Brain pericyte (primary cell): ENCODE measurements around the gene C7orf57.

ENCODE experiments used
- DNase-seq: peaks from one replicate; pipeline ENCODE4 v3.0.0-alpha.2; 2012; ENCODE audit warnings: low read depth, low spot score

The C7orf57 gene

DNA sequence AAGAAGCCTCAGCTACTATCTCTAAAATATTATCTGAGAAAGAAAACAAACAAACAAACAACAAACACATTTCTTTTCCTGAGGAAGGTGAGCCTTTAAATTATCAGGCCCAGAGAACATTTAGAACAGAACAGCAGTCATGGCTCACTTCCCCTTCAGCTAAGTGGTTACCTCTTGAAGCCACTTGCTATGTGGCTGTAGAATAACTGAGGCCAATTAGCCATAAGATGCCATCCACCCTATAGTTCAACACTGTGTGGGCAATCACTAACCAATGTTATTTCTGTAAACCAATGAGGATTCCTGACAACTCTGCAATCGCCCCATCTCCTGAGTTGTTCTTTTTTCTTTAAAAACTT lies 50.1 kb downstream of the C7orf57 start:
- DNase-seq: no peak

DNA sequence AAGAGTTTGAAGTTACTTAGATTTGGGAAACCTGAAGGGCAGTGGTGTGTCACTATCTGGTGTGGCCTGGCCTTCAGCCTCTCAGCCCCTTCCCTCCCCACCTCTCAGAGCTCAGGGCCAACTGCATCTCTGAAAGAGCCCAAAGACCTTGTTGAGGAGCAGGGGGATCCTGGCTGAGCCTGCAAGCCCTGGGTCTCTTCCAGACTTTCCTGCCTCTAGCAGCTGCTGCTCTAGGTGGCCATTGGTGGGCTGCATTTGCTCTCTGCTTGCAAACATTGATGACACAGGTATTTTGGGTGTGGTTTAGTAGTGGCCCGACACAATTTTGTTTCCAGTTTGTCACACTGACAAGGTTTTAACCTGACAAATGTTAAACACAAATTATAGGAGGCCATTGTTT lies 50.6 kb downstream of the C7orf57 start:
- no peak for DNase-seq

DNA sequence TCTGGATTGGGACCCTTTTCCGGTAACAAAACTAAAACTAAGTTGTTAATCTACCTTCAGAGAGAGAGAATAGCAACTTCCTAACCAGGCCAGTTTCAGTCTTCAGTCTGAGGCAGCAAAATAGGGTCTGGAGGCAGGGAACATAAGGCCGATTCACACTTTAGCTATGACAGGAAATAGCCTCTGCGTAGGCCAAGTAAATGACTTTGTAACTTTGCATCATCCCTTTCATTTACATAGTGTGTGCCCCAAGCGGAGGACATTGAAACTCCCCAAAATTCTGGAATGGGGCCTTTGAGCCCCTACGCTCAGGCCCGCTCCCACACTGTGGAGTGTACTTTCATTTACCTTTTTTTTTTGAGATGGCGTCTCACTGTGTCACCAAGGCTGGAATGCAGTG lies 52.0 kb downstream of the C7orf57 start:
- no peak for DNase-seq

DNA sequence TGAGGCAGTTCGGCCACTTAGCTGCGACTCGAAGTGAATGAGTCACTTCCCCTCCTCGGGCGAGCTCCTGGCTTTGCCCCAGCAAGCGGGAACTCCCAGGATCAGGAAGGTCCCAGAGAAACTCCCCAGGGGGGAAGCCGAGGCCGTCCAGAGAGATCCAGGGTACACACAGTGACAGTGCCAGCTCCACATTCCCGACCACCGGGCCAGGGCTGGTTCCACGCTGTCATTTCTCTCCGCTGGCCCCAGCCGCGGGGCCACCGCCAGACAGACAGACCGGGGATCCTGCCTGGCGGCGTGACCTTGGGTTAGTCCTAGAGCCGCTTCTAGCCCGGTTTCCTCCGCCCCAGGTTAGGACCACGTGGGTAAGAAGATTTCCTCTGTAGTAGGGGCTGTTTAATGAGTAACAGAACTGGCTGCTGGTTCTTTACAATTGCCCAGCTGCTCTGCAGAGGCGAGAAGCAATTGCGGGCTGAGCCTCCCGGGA lies 53.3 kb downstream of the C7orf57 start:
- DNase-seq: peak; percentile 67

DNA sequence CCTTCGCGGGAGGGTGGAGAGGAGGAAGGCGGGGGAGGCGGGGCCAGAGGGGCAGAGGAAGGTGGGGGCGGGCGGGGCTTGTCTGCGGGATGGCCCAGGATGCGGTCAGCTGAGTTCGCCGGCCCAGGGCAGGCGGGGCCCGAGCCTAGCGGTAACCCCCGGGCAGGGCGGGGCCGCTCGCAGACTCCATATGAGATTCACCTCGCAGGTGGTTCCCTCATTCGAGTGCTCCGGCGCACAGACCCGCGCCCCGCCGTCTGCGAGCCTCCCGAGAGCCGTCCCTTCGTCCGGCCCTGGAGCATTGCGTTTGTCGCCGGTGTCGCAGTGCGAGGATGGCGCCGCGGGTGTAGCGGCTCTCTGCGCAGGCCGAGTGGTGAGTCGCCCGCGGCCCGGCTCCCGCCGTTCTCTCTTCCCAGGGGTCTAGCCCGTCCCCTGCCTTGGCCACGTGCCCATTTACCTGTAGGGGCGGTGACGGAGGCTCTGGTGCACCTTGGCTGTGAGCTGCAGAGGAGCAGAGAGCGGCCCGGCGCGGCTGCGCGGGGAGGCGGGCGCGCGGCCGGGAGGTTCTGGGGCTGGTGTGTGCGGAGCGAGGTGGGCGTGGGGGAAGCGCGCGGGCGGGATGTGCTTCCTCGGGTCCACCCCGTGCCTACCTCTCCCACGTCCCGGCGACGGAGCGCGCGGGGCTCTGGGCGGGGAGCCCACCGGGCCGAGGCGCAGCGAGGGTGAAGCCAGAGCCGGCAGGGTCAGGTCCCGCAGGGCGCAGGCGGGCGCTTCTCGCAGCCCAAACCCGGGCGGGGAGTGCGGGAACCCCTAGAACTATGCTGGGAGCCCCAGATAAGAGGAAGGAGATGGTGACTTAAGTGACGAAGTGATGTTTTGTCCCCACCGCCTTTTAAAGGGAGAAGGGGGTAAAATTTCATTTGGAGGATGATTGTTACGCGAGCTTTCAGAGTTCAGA lies 54.0 kb downstream of the C7orf57 start, which contains the start of gene UPP1:
TSS of gene UPP1 (plus strand) at position 220 of the 958 bp plus-strand sequence. CDS start 5,519 bp downstream, outside the sequence.
- no peak for DNase-seq

DNA sequence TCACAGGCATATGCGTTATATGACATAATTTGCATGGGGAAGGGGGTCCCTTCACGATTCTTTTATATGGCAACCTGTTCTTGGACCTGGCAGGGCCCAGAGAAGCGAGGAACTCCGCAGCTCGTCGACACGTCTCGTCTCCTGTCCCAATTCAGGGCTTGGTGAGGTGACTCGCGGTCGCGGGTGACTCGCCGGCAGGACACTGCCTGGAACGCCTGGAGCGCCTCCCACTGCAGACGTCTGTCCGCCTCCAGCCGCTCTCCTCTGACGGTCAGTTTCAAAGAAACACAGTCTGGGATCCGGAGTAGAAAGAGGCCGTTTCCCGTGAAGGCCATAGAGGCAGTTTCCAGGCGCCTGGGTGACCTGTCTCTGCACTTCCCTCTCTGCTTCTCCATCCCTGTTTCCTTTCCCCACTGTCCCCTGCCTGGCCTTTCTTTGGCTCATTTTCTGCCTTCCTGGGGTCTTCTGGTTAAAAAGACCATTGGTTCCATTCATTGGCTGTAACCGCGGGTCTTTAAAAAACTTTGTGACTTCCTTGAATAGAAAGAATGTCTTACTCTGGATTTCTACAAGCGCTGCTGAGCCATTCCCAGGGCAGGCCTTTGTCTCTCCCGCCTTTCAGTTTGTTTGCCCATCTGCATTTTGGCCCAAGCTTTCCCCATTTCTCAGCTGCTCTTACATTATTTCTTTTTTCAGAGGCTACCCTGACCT lies 54.9 kb downstream of the C7orf57 start:
- no peak for DNase-seq

DNA sequence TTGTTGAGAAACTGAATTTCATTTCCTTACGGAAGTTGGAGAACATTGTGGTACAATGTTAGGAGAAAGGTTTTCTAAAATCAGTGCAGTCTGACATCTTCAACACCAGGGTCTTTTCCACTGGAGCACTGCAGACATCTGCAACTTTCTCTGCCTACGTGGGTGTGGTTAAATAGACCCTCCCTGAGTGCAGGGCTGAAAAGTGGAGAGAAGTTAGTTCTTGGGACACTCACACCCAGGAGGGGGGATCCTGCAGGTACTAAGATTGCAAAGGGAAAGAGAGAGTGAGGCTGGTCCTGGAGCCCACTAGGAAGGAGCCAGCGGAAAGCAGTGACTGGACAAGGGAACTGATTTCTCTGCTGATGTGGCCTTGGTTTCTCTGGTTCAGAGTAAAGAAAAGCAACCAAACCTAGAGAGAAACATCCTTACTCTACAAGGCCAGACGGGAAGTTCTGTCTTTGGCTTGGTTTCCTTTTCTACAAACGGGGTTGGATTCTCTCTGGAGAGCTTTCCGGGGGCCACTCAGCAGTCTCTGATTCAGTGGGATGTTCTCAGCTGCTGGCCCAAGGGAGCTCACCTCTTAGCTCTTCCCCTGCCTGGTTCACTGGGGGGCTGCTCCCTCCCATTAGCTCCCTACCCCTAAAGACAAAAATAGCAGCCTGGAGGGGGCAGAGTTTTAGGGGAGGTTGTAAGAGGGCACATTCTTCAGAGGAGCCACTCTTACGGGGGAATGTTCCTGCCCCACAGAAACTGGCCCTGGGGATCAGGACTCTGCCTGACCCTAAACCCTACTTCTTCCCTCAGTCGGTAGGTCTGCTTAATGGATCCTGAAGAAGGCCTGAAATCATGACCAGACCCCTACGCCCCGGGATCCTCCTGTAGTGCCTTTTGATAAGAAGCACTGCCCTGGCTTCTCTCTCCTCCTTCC lies 56.4 kb downstream of the C7orf57 start:
- no peak for DNase-seq

DNA sequence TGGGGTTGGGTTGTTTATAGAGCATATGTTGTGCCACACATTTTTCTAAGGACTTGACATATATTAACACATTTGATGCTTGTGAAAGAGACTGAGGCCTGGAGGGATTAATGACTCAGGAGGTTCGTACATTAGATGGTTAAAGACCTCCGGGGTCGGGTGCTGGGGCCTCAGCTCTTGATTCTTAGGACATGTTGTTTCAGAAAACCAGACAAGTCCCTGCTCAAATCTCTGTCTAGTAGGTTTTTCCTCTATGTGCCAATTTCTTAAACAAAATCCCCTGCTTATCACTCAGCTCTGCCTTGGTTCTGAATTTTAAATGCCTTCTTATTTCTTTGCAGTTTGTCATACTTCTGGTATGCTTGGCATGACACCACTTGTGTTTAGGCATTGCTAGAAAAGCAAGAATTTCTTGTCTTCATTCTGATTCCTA lies 59.5 kb downstream of the C7orf57 start:
- no peak for DNase-seq

DNA sequence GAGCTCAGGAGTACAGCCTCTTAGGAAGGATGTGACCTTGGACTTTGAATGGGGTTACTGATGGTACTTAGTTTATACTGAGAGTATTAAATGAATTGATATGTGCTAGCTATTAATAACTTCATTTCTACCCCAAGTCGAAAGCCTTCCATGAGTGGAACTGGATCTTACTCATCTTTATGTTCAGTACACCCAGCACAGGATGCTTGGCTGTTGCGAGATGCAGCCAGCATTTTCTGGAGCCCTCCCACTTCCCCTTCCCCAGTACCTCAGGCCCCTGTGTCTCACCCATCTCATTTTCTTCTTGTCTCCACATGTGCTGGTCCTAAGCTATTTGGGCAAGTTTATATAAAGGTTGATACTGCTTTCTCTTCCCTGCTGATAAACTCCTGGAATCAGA lies 60.9 kb downstream of the C7orf57 start:
- DNase-seq: no peak

DNA sequence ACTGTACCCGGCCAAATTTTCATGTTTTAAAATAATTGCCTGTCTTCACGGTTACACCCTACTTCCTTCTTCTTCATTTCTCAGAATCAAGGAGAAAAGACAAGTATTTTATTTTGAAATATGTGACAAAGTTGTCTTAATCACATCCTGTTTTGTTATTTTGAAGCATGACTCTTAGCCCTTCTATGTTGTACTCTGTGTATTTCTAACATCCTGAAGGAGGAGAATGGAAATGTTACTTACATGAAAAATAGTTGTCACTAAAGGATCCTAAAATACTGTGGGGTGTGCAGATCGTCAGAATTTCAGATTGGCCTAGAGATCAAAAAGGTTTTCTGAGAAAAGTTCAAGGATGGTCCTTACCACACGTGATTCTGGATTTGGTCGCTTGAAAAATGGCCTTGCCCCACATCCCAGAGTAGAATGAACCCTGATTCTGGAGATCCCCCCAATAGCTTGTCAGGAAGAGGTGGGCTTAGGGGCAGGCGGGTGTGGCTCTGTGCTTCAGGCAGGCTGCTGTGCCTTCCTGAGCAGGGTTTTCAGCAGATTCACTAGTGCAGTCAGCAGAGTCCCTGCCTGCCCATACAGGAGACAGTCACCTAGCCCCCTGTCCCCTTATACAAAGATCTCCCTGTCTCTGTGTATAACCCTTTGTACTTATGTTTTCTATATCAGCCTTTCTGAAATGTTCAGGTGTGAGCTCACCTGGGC lies 62.3 kb downstream of the C7orf57 start:
- DNase-seq: no peak

DNA sequence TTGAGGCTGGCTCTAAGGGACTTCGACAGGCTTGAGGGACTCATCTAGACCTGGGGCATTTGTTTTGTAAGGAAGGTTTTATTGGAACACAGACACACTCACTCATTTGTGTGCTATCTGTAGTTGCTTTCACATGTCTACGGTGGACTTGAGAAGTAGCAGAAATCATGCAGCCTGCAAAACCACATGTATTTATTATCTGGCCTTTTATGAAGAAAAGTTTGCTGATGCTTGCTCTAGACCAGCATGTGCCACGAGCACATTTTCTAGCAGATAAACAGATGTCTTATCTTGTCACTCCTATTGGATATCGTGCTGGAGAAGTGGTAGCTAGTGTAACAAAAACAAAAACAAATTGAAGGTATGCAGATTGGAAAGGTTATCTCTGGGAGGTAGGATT lies 63.5 kb downstream of the C7orf57 start:
- no peak for DNase-seq

DNA sequence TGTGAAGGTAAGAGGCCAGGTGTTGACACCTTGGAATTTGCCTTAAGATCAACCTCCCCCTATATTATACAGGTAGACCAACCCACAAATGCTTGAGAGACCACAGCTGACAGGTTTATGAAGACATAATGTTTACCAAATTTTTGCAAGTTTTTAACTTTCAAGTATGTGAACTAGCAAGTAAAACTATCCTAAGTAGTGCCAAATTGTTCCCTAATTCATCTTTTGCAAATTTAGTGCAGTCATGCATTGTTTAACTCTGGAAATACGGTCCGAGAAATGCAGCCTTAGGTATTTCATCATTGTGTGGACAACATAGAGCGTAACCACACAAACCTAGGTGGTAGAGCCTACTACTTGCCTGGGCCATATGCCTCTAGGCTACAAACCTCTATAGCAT lies 64.4 kb downstream of the C7orf57 start:
- no peak for DNase-seq

DNA sequence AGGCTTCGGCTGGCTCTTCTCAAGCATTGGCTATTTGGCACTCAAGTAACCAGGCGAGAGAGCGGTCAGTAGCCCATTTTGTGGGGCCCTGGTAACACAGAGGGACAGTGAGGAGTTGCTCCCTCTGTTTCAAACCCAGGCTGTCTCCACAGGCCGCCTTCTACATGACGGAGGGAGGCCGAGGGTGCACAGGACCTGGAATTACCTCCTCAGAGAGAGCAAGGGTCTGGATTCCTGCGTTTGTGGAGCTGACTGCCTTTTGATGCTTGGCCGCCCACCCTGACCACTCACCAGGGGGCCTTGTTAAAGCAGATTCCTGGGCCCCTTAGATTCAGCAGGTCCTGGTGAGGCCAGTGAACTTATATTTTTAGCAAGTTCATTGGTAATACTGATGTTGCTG lies 66.0 kb downstream of the C7orf57 start:
- no peak for DNase-seq

DNA sequence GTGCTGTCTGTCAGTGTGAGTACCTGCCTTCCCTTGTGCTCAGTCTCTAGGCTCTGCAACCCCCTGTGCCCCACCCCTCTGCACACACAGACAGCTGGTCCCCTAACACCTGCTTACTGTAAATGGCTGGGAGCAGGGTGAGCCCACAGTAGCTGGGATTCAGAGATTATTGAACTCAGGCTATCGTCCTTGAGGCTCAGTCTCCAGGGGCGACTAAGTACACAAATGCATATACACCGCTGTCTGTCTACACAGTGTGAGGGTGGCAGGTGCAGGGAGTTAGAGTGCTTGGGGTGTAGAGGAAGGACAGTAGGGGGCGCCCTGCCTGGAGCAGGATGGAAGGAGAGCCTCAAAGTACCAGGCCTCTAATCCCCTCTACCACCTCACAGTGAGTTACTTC lies 66.6 kb downstream of the C7orf57 start:
- no peak for DNase-seq

DNA sequence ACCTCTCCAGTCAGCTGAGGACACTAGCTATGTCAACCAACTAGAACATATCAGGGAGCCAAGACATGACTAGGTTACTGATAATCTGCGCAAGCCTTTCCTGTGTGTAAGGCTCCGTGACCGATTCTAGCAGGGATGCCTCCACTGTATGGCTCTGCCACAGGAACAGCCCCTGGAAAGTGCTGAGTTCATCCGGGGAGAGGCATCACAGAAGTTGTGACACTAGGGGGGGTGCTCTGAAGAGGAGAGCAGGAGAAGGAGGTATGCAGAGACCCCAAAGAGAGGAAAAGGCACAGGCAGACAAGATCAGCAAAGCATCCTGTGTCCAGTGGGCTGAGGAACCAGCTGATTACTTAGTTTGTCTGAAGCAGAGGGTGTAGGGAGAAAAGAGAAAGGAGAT lies 67.2 kb downstream of the C7orf57 start:
- no peak for DNase-seq

DNA sequence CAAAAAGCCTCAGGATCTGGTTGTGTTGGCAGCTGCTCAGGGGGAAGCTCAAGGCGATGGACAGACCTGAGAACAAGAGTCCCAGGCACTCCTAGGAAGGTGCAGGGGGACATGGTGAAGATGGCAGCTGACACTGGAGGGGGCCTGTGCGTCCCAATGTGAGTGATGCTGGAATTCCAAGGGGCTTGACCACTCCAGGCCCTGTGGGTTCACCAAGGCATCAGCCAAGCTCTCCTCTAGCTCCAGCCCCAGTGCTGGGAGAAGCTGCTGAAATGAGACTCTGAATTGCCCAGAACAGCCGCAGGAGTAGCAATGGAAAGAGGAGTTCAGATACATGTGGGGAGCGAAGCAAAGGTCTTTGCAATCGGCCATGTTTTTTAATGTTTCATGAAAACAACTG lies 69.7 kb downstream of the C7orf57 start:
- no peak for DNase-seq

DNA sequence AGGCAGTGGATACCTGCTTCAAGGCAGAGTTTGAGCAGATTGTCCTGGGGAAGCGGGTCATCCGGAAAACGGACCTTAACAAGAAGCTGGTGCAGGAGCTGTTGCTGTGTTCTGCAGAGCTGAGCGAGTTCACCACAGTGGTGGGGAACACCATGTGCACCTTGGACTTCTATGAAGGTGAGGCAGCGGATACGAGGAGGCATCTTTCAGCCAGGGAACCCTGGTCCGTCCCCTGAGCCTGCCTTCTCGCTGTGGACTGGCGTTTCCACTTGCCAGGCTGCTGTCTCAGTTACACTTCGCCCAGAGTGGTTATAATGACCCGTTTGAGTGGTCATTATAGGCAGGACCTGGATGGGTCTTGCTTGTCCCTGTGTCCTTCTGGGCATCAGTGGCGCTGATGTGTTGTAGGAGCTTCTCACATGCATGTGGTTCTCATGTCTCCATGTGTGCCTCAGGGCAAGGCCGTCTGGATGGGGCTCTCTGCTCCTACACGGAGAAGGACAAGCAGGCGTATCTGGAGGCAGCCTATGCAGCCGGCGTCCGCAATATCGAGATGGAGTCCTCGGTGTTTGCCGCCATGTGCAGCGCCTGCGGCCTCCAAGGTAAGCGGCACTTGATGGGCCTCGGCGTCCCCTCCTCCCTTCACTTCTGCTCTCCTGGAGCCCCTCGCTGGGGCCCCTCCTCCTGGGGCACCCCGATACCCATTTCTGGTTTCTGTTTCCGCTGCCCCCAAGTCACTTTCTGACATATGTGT lies 71.7 kb downstream of the C7orf57 start:
- no peak for DNase-seq

DNA sequence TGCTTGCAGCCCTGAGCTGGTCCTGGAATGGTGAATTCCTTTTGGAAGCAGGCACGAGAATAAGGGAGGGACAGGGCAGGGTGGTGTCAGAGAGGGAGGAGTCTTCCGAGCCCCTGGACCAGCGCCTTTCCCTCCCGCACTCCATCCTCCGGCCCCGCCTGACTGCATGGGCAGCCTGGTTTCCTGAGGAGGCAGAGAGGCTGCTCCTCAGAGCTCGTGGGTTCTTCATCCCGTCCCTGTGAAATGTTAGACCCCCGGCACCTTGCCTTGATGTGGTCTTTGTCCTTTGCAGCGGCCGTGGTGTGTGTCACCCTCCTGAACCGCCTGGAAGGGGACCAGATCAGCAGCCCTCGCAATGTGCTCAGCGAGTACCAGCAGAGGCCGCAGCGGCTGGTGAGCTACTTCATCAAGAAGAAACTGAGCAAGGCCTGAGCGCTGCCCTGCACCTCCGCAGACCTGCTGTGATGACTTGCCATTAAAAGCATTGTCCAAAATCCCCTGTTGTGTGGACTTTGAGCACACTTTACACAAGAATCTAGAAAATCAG lies 72.7 kb downstream of the C7orf57 start:
- DNase-seq: no peak

DNA sequence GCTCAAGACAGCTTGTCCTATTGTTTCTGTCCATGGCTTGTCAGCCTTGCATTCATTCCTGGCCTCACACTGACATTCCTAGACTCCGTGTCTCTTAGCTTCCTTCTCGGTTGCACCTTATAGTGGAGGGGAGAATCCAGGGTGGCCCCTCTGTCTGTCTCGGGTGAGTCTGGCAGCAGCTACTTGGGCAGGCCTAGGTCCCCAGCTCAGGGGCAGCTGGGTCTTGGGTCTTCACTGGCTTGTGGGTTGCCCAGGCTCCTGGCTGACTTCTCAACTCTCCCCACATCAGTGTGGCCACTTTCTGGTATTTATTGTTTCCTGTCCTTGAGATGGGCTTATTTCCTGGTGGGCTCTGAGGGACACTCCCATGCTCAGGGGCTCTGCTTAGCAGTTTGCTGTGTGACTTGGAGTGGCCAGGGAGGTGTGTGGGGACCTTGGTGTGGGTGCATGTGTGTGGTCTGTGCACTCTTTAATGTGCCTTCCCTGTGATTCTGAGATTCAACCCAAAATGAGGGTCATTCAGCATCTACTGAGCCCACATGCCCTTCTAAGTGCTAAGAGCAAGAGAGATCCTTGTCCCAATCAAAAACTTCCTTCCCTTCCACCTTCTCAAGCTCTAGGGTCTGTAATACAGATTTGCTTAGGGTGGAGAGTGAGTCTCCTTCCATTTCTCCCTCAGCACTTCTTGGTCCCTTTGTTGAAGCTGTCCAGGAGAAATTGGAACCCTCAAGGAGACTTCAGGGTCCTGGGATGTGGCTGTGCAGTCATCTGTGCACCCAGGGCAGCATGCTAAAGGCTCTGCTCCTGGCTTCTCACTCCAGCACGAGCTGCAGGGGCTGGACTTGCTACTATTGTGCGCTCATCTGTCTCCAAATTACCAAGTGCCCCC lies 73.9 kb downstream of the C7orf57 start:
- no peak for DNase-seq
